Right lung (tissue), 5 donors: ENCODE data around the gene TMEM116. TPM values are rescaled to one million over a fixed set of nuclear protein-coding genes. Genes with fewer than 3 reads are reported as not detected.
"Not testable (repeated sequence)": the region's sequence is repeated elsewhere in the genome, so short reads cannot be mapped to it uniquely, and the experiment has no call there.

Source experiments
- DNase-seq, 2 donors: peaks; one replicate each; pipeline ENCODE4 v3.0.0-alpha.2; 2013
- polyA plus RNA-seq, 5 donors: library from polyadenylated mRNA; unstranded; fragments of 120-200 nt; gene quantifications; one replicate each; pipeline versions ENCODE4 v1.2.1 to v1.2.3, GENCODE V29; 2013; ENCODE audit warnings: inconsistent platforms in 1 of 5, low replicate concordance in 1 of 5; ENCODE audit not compliant: insufficient read length in 5 of 5, insufficient read depth in 1 of 5

The TMEM116 gene
- polyA plus RNA-seq, 5 donors, result 17.3 to 23.1 (median 20.2) TPM

- DNase-seq, result no peak
Observed at GRCh38 chr12:112010415-112011344, 2.3 kb downstream of the TMEM116 start.

- DNase-seq, result not testable (repeated sequence)
Observed at GRCh38 chr12:112009596-112009995, 3.4 kb downstream of the TMEM116 start.

GRCh38 chr12:112008918-112009317 is 4.0 kb downstream of the TMEM116 start:
- DNase-seq, result no peak

GRCh38 chr12:112007945-112008344 is 5.0 kb downstream of the TMEM116 start:
- no peak for DNase-seq

- DNase-seq, result no peak
Observed at GRCh38 chr12:112005419-112006395, 7.3 kb downstream of the TMEM116 start.

GRCh38 chr12:112004041-112004440 is 8.9 kb downstream of the TMEM116 start:
- DNase-seq, result no peak

GRCh38 chr12:112001576-112001975 is 11.4 kb downstream of the TMEM116 start:
- no peak for DNase-seq

GRCh38 chr12:112000820-112001219 is 12.1 kb downstream of the TMEM116 start:
- no peak for DNase-seq

GRCh38 chr12:111999129-111999528 is 13.8 kb downstream of the TMEM116 start:
- DNase-seq, result not testable (repeated sequence)

- no peak for DNase-seq
Observed at GRCh38 chr12:111998015-111998414, 14.9 kb downstream of the TMEM116 start.

GRCh38 chr12:111997300-111997699 is 15.7 kb downstream of the TMEM116 start:
- DNase-seq, result no peak

- no peak for DNase-seq
Observed at GRCh38 chr12:111995782-111996480, 17.0 kb downstream of the TMEM116 start.

GRCh38 chr12:111994211-111995111 is 18.5 kb downstream of the TMEM116 start:
- DNase-seq, result not testable (repeated sequence)

GRCh38 chr12:111993292-111994150 is 19.4 kb downstream of the TMEM116 start:
- no peak for DNase-seq

- DNase-seq, result no peak
Observed at GRCh38 chr12:111992464-111992863, 20.5 kb downstream of the TMEM116 start.

- DNase-seq, result no peak
Observed at GRCh38 chr12:111991946-111992345, 21.0 kb downstream of the TMEM116 start.

GRCh38 chr12:111991535-111991934 is 21.4 kb downstream of the TMEM116 start:
- DNase-seq, result no peak

GRCh38 chr12:111984820-111985219 is 28.1 kb downstream of the TMEM116 start:
- DNase-seq, result no peak

GRCh38 chr12:111981987-111982386 is 31.0 kb downstream of the TMEM116 start:
- no peak for DNase-seq

GRCh38 chr12:111980598-111980997 is 32.4 kb downstream of the TMEM116 start:
- DNase-seq, result no peak
